GM19043 (cell line): ENCODE data around the gene RPLP1.
"Not testable (repeated sequence)": the region's sequence is repeated elsewhere in the genome, so short reads cannot be mapped to it uniquely, and the experiment has no call there.

Experiments
- ATAC-seq: cut with Tn5 transposase; IDR thresholded peaks from one replicate; pipeline ENCODE4 v1.9.1; 2021; ENCODE audit warnings: low read depth; ENCODE audit not compliant: unreplicated experiment

Gene RPLP1

GRCh38 chr15:69436951-69437350 lies 15.7 kb upstream of the RPLP1 start:
- ATAC-seq, result no peak

GRCh38 chr15:69439623-69440022 lies 13.0 kb upstream of the RPLP1 start:
- no peak for ATAC-seq

GRCh38 chr15:69443032-69443611 lies 9.5 kb upstream of the RPLP1 start:
- peak; percentile 70 for ATAC-seq

GRCh38 chr15:69444686-69445085 lies 7.9 kb upstream of the RPLP1 start:
- ATAC-seq, result no peak

- ATAC-seq, result no peak
Observed at GRCh38 chr15:69446953-69447352, 5.7 kb upstream of the RPLP1 start.

- not testable (repeated sequence) for ATAC-seq
Observed at GRCh38 chr15:69450221-69450620, 2.4 kb upstream of the RPLP1 start.

GRCh38 chr15:69450968-69451695 lies 1.5 kb upstream of the RPLP1 start:
- no peak for ATAC-seq

GRCh38 chr15:69451951-69452691 lies 497 bp upstream of the RPLP1 start:
- ATAC-seq, result peak; percentile 35

GRCh38 chr15:69454953-69455352 lies 2.3 kb downstream of the RPLP1 start:
- no peak for ATAC-seq

GRCh38 chr15:69456208-69457166 lies 3.9 kb downstream of the RPLP1 start:
- ATAC-seq, result no peak

- no peak for ATAC-seq
Observed at GRCh38 chr15:69457304-69458280, 5.0 kb downstream of the RPLP1 start.

- no peak for ATAC-seq
Observed at GRCh38 chr15:69459066-69459465, 6.4 kb downstream of the RPLP1 start.

GRCh38 chr15:69460481-69460880 lies 7.9 kb downstream of the RPLP1 start:
- ATAC-seq, result no peak

- no peak for ATAC-seq
Observed at GRCh38 chr15:69462030-69462492, 9.4 kb downstream of the RPLP1 start.

GRCh38 chr15:69462493-69463181 lies 10.0 kb downstream of the RPLP1 start:
- ATAC-seq, result peak; percentile 84

GRCh38 chr15:69463182-69463756 lies 10.7 kb downstream of the RPLP1 start:
- no peak for ATAC-seq

- ATAC-seq, result no peak
Observed at GRCh38 chr15:69465253-69465652, 12.6 kb downstream of the RPLP1 start.

- no peak for ATAC-seq
Observed at GRCh38 chr15:69466733-69467132, 14.1 kb downstream of the RPLP1 start.
